Neural progenitor cell (in vitro differentiated cells): ENCODE results near the gene TSSC4. TPM values are rescaled to one million over a fixed set of nuclear protein-coding genes. Genes with fewer than 3 reads are reported as not detected.

Source experiments
- DNase-seq: peaks from one replicate; pipeline ENCODE4 v3.0.0-alpha.2; 2016; ENCODE audit warnings: low spot score
- H2AFZ ChIP-seq: fragments of 200-600 bp; sonication (generic); replicated peaks from 2 replicates; pipeline ENCODE4 v1.6.1; 2016; ENCODE audit warnings: antibody characterized with exemption
- H3F3A ChIP-seq: fragments of 200-600 bp; sonication (generic); 2 replicates; pipeline ENCODE4 v1.6.1; 2016; ENCODE audit warnings: antibody characterized with exemption, low read depth
- H3K27ac ChIP-seq: fragments of 200-600 bp; sonication (generic); 2 replicates; pipeline ENCODE4 v1.5.1; 2016; ENCODE audit warnings: mild to moderate bottlenecking
- H3K27me3 ChIP-seq: fragments of 200-600 bp; sonication (generic); 2 replicates; pipeline ENCODE4 v1.6.1; 2016; ENCODE audit warnings: mild to moderate bottlenecking, moderate library complexity
- H3K36me3 ChIP-seq: fragments of 200-600 bp; sonication (generic); 2 replicates; pipeline ENCODE4 v1.5.1; 2016
- H3K4me1 ChIP-seq: fragments of 200-600 bp; sonication (generic); 2 replicates; pipeline ENCODE4 v1.6.1; 2016; ENCODE audit warnings: mixed run types
- H3K4me2 ChIP-seq: fragments of 200-600 bp; sonication (generic); 2 replicates; pipeline ENCODE4 v1.6.1; 2016
- H3K4me3 ChIP-seq: fragments of 200-600 bp; sonication (generic); 2 replicates; pipeline ENCODE4 v1.5.1; 2016
- H3K79me2 ChIP-seq: fragments of 200-600 bp; sonication (generic); 2 replicates; pipeline ENCODE4 v1.6.1; 2016; ENCODE audit warnings: low read depth
- H3K9ac ChIP-seq: fragments of 200-600 bp; sonication (generic); 2 replicates; pipeline ENCODE4 v1.6.1; 2016
- H3K9me3 ChIP-seq: fragments of 200-600 bp; sonication (generic); 2 replicates; pipeline ENCODE4 v1.5.1; 2016; ENCODE audit warnings: low read depth
- H4K20me1 ChIP-seq: fragments of 200-600 bp; sonication (generic); 2 replicates; pipeline ENCODE4 v1.6.1; 2016; ENCODE audit warnings: low read depth
- H3K27ac Mint-ChIP-seq: 3 replicates; pipeline ENCODE4 v1.8.0; 2021; ENCODE audit warnings: mixed read lengths
- H3K27me3 Mint-ChIP-seq: 2 replicates; pipeline ENCODE4 v1.8.0; 2022; ENCODE audit warnings: low read depth, mild to moderate bottlenecking, inconsistent platforms, moderate library complexity, mixed read lengths; ENCODE audit not compliant: insufficient read depth
- H3K36me3 Mint-ChIP-seq: 3 replicates; pipeline ENCODE4 v1.8.0; 2021; ENCODE audit warnings: mixed read lengths
- H3K4me1 Mint-ChIP-seq: 3 replicates; pipeline ENCODE4 v1.8.0; 2021; ENCODE audit warnings: mixed read lengths
- H3K4me3 Mint-ChIP-seq: 3 replicates; pipeline ENCODE4 v1.8.0; 2021; ENCODE audit warnings: mild to moderate bottlenecking, moderate library complexity, mixed read lengths
- H3K9me3 Mint-ChIP-seq: 3 replicates; pipeline ENCODE4 v1.8.0; 2020; ENCODE audit warnings: mixed read lengths
- CTCF ChIP-seq: fragments of 200-600 bp; sonication (generic); IDR thresholded peaks from 2 replicates; pipeline ENCODE4 v1.5.1; 2017; ENCODE audit warnings: antibody characterized with exemption, mild to moderate bottlenecking
- EZH2 ChIP-seq: fragments of 200-600 bp; sonication (generic); IDR thresholded peaks from 2 replicates; pipeline ENCODE4 v1.6.1; 2017; ENCODE audit warnings: antibody characterized with exemption, mild to moderate bottlenecking, moderate library complexity
- EZH2phosphoT487 ChIP-seq: fragments of 200-600 bp; sonication (generic); IDR thresholded peaks from 2 replicates; pipeline ENCODE4 v1.6.1; 2017; ENCODE audit warnings: antibody characterized with exemption
- total RNA-seq: library from RNA; depleted of rRNA; stranded (reverse); fragments of >200 nt; gene quantifications from 2 replicates; pipeline ENCODE4 v1.2.3, GENCODE V29; 2015; ENCODE audit warnings: low replicate concordance

TSSC4 gene
- total RNA-seq, 1 donor from 2014 or later, result 11.1 TPM

DNA sequence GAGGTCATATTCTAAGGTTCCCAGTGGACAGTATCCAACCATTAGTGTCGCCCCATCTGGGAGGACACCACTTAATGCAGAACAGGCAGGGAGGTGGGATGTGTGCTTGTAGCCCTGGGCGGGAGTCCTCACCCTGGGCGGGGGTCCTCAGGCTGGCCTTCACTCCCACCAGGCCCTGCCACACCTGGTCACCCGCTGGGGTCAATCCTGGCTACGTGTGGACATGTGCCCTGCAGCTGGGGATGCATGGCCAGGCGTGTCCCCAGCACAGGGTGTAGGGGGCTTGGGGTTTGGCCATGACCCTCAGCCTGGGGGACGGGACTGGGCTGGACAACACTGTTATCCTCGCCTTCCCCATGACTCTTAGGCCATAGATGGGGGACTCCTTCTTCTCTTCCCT lies 25.0 kb downstream of the TSSC4 start:
- Histone ChIP-seq H3K27me3 (no peaks in the 10 kb centered on the region), H3K36me3 (no peaks in the 10 kb centered on the region), H3K4me3 (no peak overlapping the region), H2AFZ (no peak overlapping the region), H3K27ac (no peak overlapping the region), H3F3A (no peaks in the 10 kb centered on the region), H3K9me3 (no peaks in the 10 kb centered on the region), H4K20me1 (no peaks in the 10 kb centered on the region), H3K79me2 (no peaks in the 10 kb centered on the region), H3K4me1 (no peaks in the 10 kb centered on the region), H3K9ac (no peak overlapping the region), H3K4me2 (no peak overlapping the region)
- Mint-ChIP-seq H3K36me3 (no peaks in the 10 kb centered on the region), H3K27me3 (peaks cover 5% of the 10 kb centered on the region), H3K4me3 (no peak overlapping the region), H3K9me3 (no peaks in the 10 kb centered on the region), H3K27ac (no peak overlapping the region), H3K4me1 (no peaks in the 10 kb centered on the region)
- no peak for DNase-seq
- TF ChIP-seq EZH2phosphoT487, result no peak

- Histone ChIP-seq H3K9me3 (no peaks in the 10 kb centered on the region), H3K4me2 (no peak overlapping the region), H3K27ac (no peak overlapping the region), H3K4me3 (no peak overlapping the region), H3K36me3 (no peaks in the 10 kb centered on the region), H4K20me1 (no peaks in the 10 kb centered on the region), H3K79me2 (no peaks in the 10 kb centered on the region), H3K27me3 (no peaks in the 10 kb centered on the region), H3K9ac (no peak overlapping the region), H3K4me1 (no peaks in the 10 kb centered on the region), H2AFZ (no peak overlapping the region), H3F3A (no peaks in the 10 kb centered on the region)
- Mint-ChIP-seq H3K9me3 (no peaks in the 10 kb centered on the region), H3K27me3 (peaks cover 5% of the 10 kb centered on the region), H3K36me3 (no peaks in the 10 kb centered on the region), H3K4me3 (no peak overlapping the region), H3K27ac (no peak overlapping the region), H3K4me1 (no peaks in the 10 kb centered on the region)
- TF ChIP-seq CTCF, result no peak
- TF ChIP-seq EZH2phosphoT487, result no peak
- TF ChIP-seq EZH2, result no peak
- no peak for DNase-seq
These were observed 25.7 kb downstream of the TSSC4 start for GRCh38 chr11:2426221-2426620.

DNA sequence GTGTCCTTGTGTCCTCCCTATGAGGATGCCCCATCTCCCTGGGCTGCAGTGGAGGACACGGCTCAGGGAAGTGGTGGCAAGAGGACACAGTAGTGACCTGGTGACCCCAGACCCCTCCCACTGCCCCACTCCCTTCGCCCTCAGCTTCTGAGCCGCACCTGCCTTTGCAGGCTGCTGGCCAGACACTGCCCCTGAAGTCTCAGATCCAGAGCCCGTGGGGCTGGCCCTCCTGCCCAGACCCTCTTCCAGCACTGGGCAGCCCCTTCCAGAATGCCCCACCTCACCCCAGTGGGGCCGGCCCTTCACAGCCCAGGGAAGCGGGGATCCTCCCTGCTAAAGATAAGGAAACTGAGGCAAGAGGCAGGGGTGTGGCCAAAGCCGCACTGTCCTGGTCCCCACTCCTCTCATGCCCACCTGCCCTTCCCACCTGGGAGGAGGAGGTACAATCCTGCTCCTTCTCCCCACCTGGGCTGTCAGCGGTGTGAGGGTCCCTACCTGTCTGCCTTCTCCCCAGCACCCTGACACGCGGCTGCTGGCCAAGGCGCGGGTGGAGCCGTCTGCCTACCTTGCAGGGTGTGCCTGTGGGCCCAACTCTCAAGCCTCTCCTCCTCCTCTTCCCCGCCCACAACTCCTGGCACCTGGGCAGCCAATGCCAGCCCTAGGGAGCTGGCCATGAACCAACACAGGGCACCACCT lies 26.4 kb downstream of the TSSC4 start:
- Histone ChIP-seq H3F3A (no peaks in the 10 kb centered on the region), H4K20me1 (no peaks in the 10 kb centered on the region), H3K9ac (no peak overlapping the region), H3K4me1 (no peaks in the 10 kb centered on the region), H3K36me3 (no peaks in the 10 kb centered on the region), H2AFZ (no peak overlapping the region), H3K4me2 (no peak overlapping the region), H3K9me3 (no peaks in the 10 kb centered on the region), H3K27me3 (no peaks in the 10 kb centered on the region), H3K4me3 (no peak overlapping the region), H3K79me2 (no peaks in the 10 kb centered on the region), H3K27ac (no peak overlapping the region)
- Mint-ChIP-seq H3K9me3 (no peaks in the 10 kb centered on the region), H3K27me3 (peaks cover 5% of the 10 kb centered on the region), H3K4me1 (no peaks in the 10 kb centered on the region), H3K36me3 (no peaks in the 10 kb centered on the region), H3K27ac (no peak overlapping the region), H3K4me3 (no peak overlapping the region)
- TF ChIP-seq EZH2, result no peak
- TF ChIP-seq CTCF, result no peak
- TF ChIP-seq EZH2phosphoT487, result no peak
- DNase-seq, result no peak

DNA sequence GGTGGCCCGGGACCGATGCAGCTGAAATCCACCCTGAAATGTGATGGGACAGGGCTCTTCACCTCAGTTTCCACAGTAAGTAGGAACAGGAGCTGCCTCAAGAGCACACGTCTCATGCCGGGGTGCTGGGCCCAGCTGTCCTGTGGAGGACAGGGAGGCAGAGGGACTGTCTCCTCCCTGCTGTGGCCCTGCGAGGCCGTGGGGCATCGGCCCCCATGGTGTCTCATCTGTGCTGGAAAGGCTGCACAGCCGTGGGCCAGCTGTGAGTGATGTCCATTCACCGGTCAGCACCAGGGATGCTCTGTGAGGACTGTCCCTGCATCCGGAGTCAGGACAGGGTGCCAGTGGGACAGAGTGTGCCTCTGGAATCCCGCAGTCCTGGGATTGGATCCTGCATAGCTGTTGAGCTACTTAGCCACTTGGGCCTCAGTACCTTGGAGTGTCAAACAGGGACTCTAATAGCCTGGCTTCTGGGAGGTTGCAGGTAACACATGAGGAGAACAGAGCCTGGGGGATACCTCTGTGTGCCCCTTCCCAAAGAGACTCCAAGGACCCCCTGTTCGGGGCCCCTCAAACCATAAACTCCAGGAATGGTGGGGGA lies 27.3 kb downstream of the TSSC4 start:
- no peak overlapping the region for H3K4me2 ChIP-seq

More for the DNA sequence above, 27.3 kb downstream of the TSSC4 start:
- no peak overlapping the region for H3K4me3 Mint-ChIP-seq
- H3K27me3 Mint-ChIP-seq, result peaks cover 5% of the 10 kb centered on the region
- no peaks in the 10 kb centered on the region for H3K79me2 ChIP-seq
- no peak overlapping the region for H2AFZ ChIP-seq
- no peaks in the 10 kb centered on the region for H3K9me3 Mint-ChIP-seq
- no peak for DNase-seq
- no peaks in the 10 kb centered on the region for H3K9me3 ChIP-seq
- H3F3A ChIP-seq, result no peaks in the 10 kb centered on the region
- H3K9ac ChIP-seq, result no peak overlapping the region
- no peaks in the 10 kb centered on the region for H4K20me1 ChIP-seq
- H3K27ac ChIP-seq, result no peak overlapping the region
- no peaks in the 10 kb centered on the region for H3K4me1 Mint-ChIP-seq
- H3K36me3 ChIP-seq, result no peaks in the 10 kb centered on the region
- TF ChIP-seq EZH2phosphoT487, result no peak
- no peak for TF ChIP-seq EZH2
- no peaks in the 10 kb centered on the region for H3K27me3 ChIP-seq
- no peaks in the 10 kb centered on the region for H3K36me3 Mint-ChIP-seq
- no peak overlapping the region for H3K4me3 ChIP-seq
- H3K4me1 ChIP-seq, result no peaks in the 10 kb centered on the region
- no peak overlapping the region for H3K27ac Mint-ChIP-seq
